HEK293T (cell line): Measurements from ENCODE around the gene CFHR2.
"Not testable (repeated sequence)": the region's sequence is repeated elsewhere in the genome, so short reads cannot be mapped to it uniquely, and the experiment has no call there.

Experiments
- CTCF ChIA-PET: fragments of 350-600 bp; formaldehyde crosslinking; extraction: SDS; loops from one replicate; lab custom pipeline; 2021; ENCODE audit warnings: antibody characterized with exemption, inconsistent platforms; lab: Yijun Ruan, JAX
- POLR2A ChIA-PET: fragments of 350-600 bp; formaldehyde crosslinking; extraction: SDS; loops from one replicate; lab custom pipeline; 2020; ENCODE audit warnings: antibody characterized with exemption, inconsistent platforms; lab: Yijun Ruan, JAX
- DNase-seq: peaks from one replicate; pipeline ENCODE4 v3.0.0; 2012; ENCODE audit warnings: mixed read lengths; ENCODE audit errors: extremely low spot score
- ARNT ChIP-seq: fragments of 450-650 bp; IDR thresholded peaks from 2 replicates; pipeline ENCODE4 v1.6.1; 2017; ENCODE audit warnings: mild to moderate bottlenecking
- BHLHE40 ChIP-seq: fragments of 450-650 bp; IDR thresholded peaks from 2 replicates; pipeline ENCODE4 v1.6.1; 2016; ENCODE audit warnings: mild to moderate bottlenecking, moderate library complexity, borderline replicate concordance
- CTBP1 ChIP-seq: fragments of 450-650 bp; IDR thresholded peaks from 2 replicates; pipeline ENCODE4 v1.6.1; 2016; ENCODE audit warnings: borderline replicate concordance
- ELF4 ChIP-seq: fragments of 450-650 bp; IDR thresholded peaks from 2 replicates; pipeline ENCODE4 v1.6.1; 2017; ENCODE audit warnings: antibody characterized with exemption
- FOXA1 ChIP-seq: fragments of 450-650 bp; IDR thresholded peaks from 2 replicates; pipeline ENCODE4 v1.6.1; 2016; ENCODE audit warnings: mild to moderate bottlenecking
- FOXK2 ChIP-seq: fragments of 450-650 bp; IDR thresholded peaks from 2 replicates; pipeline ENCODE4 v1.6.1; 2016; ENCODE audit warnings: mild to moderate bottlenecking
- FOXM1 ChIP-seq: fragments of 450-650 bp; IDR thresholded peaks from 2 replicates; pipeline ENCODE4 v1.6.1; 2017; ENCODE audit warnings: mild to moderate bottlenecking, borderline replicate concordance
- HDGF ChIP-seq: fragments of 450-650 bp; IDR thresholded peaks from 2 replicates; pipeline ENCODE4 v1.6.1; 2017; ENCODE audit warnings: antibody characterized with exemption, borderline replicate concordance
- L3MBTL2 ChIP-seq: fragments of 450-650 bp; conservative IDR thresholded peaks from 2 replicates; pipeline ENCODE4 v1.6.1; 2016; ENCODE audit warnings: mild to moderate bottlenecking
- LEF1 ChIP-seq: fragments of 450-650 bp; IDR thresholded peaks from 2 replicates; pipeline ENCODE4 v1.6.1; 2017; ENCODE audit warnings: mild to moderate bottlenecking, borderline replicate concordance
- NFRKB ChIP-seq: fragments of 450-650 bp; IDR thresholded peaks from 2 replicates; pipeline ENCODE4 v1.6.1; 2016; ENCODE audit warnings: mild to moderate bottlenecking, moderate library complexity
- SP1 ChIP-seq: fragments of 450-650 bp; IDR thresholded peaks from 2 replicates; pipeline ENCODE4 v1.6.1; 2017
- SUZ12 ChIP-seq: fragments of 450-650 bp; IDR thresholded peaks from 2 replicates; pipeline ENCODE4 v1.6.1; 2016; ENCODE audit warnings: mild to moderate bottlenecking
- TARDBP ChIP-seq: fragments of 450-650 bp; IDR thresholded peaks from 2 replicates; pipeline ENCODE4 v1.6.1; 2016
- ZNF384 ChIP-seq: fragments of 450-650 bp; IDR thresholded peaks from 2 replicates; pipeline ENCODE4 v1.6.1; 2016
- TF ChIP-seq, protein P1 (sequence below): fragments of 450-650 bp; IDR thresholded peaks from 2 replicates; pipeline ENCODE4 v1.6.1; 2016

CFHR2 gene

GRCh38 chr1:196933531-196934189 lies 9.9 kb upstream of the CFHR2 start:
- POLR2A ChIA-PET = no interaction called here
- CTCF ChIA-PET = no interaction called here
- no peak for DNase-seq
- TF ChIP-seq, protein P1, sequence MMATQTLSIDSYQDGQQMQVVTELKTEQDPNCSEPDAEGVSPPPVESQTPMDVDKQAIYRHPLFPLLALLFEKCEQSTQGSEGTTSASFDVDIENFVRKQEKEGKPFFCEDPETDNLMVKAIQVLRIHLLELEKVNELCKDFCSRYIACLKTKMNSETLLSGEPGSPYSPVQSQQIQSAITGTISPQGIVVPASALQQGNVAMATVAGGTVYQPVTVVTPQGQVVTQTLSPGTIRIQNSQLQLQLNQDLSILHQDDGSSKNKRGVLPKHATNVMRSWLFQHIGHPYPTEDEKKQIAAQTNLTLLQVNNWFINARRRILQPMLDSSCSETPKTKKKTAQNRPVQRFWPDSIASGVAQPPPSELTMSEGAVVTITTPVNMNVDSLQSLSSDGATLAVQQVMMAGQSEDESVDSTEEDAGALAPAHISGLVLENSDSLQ = no peak
- TF ChIP-seq FOXA1 = no peak
- no peak for TF ChIP-seq HDGF
- no peak for TF ChIP-seq ZNF384
- TF ChIP-seq LEF1 = no peak
- no peak for TF ChIP-seq ARNT
- no peak for TF ChIP-seq FOXM1
- TF ChIP-seq TARDBP = no peak
- TF ChIP-seq CTBP1 = no peak
- TF ChIP-seq ELF4 = no peak
- TF ChIP-seq NFRKB = no peak
- TF ChIP-seq SP1 = no peak
- TF ChIP-seq FOXK2 = no peak
- TF ChIP-seq SUZ12 = no peak
- no peak for TF ChIP-seq BHLHE40
- TF ChIP-seq L3MBTL2 = no peak

GRCh38 chr1:196941474-196941873 lies 2.1 kb upstream of the CFHR2 start:
- POLR2A ChIA-PET, CTCF ChIA-PET, DNase-seq: not testable (repeated sequence)

DNA sequence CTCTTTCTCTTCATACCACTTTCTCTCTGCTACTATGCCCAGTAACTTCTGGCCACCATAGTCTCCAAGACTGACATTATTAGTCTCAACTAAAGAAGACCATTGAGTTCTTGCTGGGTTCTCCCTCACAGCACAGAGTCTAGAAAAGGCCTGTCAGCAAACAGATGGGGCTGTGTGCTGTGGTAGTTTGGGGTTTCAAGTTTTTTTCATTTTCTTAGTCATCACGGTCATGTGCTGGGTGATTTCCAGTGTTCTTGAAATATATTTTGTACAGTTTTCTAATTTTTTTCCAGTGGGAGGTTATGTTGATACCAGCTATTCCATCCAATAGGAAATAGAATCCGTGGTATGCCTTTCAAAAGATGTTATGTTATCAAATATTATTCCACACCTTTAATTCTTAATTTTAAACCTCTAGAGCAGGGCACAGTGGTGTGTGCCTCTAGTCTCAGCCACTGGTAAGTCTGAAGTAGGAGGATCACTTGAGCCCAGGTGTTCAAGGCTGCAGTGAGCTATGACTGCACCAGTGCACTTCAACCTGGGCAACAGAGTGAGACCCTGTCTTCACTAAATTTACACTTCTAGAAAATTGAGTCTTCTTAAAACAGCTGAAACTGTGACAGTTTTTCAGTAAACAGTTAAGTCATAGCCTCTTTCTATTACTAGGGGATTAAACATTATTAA lies 8.3 kb downstream of the CFHR2 start:
- ChIA-PET POLR2A (no interaction called here), CTCF (no interaction called here)
- TF ChIP-seq CTBP1 (no peak), NFRKB (no peak), SUZ12 (no peak), LEF1 (no peak), L3MBTL2 (no peak), FOXM1 (no peak), SP1 (no peak)
- TF ChIP-seq, protein P1 = no peak
- DNase-seq = no peak

DNA sequence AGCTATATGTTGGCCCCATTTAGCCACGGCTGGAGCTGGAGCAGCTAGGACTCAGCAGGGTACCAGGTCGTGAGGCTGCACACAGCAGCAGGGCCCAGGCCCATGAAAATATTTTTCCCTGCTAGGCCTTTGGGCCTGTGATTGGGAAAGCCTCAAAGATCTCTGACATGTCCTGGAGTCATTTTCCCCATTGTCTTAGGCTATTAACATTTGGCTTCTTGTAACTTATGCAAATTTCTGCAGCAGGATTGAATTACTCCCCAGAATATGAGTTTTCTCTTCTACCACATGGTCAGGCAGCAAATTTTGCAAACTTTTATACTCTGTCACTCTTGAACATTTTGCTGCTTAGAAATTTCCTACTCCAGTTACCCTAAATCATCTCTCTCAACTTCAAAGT lies 11.2 kb downstream of the CFHR2 start:
- POLR2A ChIA-PET = no interaction called here
- no peak for DNase-seq
- CTCF ChIA-PET = no interaction called here
- TF ChIP-seq ELF4 (no peak), SUZ12 (no peak), BHLHE40 (no peak), CTBP1 (no peak), SP1 (no peak), HDGF (no peak), LEF1 (no peak), NFRKB (no peak), TARDBP (no peak), FOXM1 (no peak), FOXK2 (no peak), ARNT (no peak), ZNF384 (no peak), FOXA1 (no peak), L3MBTL2 (no peak)
- TF ChIP-seq, protein P1 = no peak

DNA sequence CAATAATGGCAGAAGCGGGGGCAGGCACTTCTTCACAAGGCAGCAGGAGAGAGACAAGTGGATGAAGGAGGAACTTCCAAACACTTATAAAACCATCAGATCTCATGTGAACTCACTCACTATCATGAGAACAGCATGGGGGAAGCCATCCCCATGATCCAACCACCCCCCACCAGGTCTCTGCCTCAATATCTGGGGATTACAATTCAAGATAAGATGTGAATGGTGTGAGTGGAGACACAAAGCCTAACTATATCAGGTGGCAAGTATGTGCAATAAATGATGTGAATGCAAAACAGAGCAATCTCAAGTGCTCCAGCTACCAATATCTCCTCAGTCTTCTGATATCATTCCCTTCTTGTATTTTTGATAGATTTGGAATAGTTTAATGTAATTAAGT lies 12.4 kb downstream of the CFHR2 start:
- CTCF ChIA-PET = no interaction called here
- POLR2A ChIA-PET = no interaction called here
- DNase-seq = no peak
- TF ChIP-seq SP1 (no peak), ELF4 (no peak), ARNT (no peak), BHLHE40 (no peak), L3MBTL2 (no peak), LEF1 (no peak), SUZ12 (no peak), FOXA1 (no peak), ZNF384 (no peak), NFRKB (no peak), HDGF (no peak), TARDBP (no peak), FOXM1 (no peak), CTBP1 (no peak), FOXK2 (no peak)
- TF ChIP-seq, protein P1 = no peak

DNA sequence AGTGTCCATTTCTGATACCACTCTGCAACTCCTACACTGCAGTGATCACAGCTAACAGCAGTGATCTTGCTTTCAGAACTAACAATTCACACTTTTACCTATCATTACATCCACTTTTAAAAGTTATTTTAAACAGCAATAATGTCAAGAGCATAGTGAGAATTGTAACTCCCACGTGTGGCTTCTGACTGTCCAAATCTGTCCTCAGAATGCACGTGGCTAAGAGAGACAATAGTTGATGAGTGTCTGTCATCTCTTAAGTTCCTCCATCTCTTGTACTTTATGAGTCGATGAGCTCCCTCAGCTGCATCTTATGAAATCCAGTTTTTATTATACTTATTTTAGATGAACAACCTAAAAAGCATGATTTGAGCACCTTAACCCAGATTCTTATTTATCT lies 17.3 kb downstream of the CFHR2 start:
- no peak for TF ChIP-seq BHLHE40
- TF ChIP-seq FOXK2 = no peak
- TF ChIP-seq SUZ12 = no peak
- TF ChIP-seq LEF1 = no peak
- TF ChIP-seq ELF4 = no peak
- no peak for TF ChIP-seq HDGF
- TF ChIP-seq FOXA1 = no peak
- TF ChIP-seq FOXM1 = no peak
- TF ChIP-seq ZNF384 = no peak
- no peak for TF ChIP-seq NFRKB
- no peak for TF ChIP-seq L3MBTL2
- no peak for TF ChIP-seq CTBP1
- no peak for TF ChIP-seq SP1
- no peak for TF ChIP-seq ARNT
- no peak for TF ChIP-seq TARDBP
- TF ChIP-seq, protein P1 = no peak
- ChIA-PET POLR2A (no interaction called here), CTCF (no interaction called here)
- no peak for DNase-seq
